Renal cortex interstitium (tissue), 11 donors: Measurements from ENCODE around the gene MRPL42. TPM values are rescaled to one million over a fixed set of nuclear protein-coding genes. Genes with fewer than 3 reads are reported as not detected.
A peak's percentile ranks its signal among the peaks of the same experiment; 100 is the strongest.

Source experiments
- DNase-seq, 11 donors: peaks; one replicate each; pipeline ENCODE4 v3.0.0-alpha.2; 2013; ENCODE audit warnings: low read depth in 9 of 11, low spot score in 4 of 11; ENCODE audit errors: extremely low read depth in 1 of 11
- polyA plus RNA-seq, 3 donors: library from polyadenylated mRNA; unstranded; fragments of 120-200 nt; gene quantifications; one replicate each; pipeline ENCODE4 v1.2.1, GENCODE V29; 2013; ENCODE audit not compliant: insufficient read length in 3 of 3

MRPL42 gene
- polyA plus RNA-seq, 3 donors: 65.1 to 75.3 (median 67.6) TPM

- no peak for DNase-seq
These were observed 27.1 kb upstream of the MRPL42 start for GRCh38 chr12:93440043-93440835.

GRCh38 chr12:93441081-93441616 is 26.2 kb upstream of the MRPL42 start:
- peak in 2 of 11 donors; percentile 20 for DNase-seq

GRCh38 chr12:93441617-93442410 is 25.5 kb upstream of the MRPL42 start, which contains the start of gene UBE2N:
TSS of gene UBE2N (minus strand) at chr12:93441947. CDS start at chr12:93441884, 63 bp downstream.
- peak; percentile 77 to 96 (median 91) for DNase-seq

- no peak for DNase-seq
These were observed 24.6 kb upstream of the MRPL42 start for GRCh38 chr12:93442411-93443340.

- no peak for DNase-seq
These were observed 23.7 kb upstream of the MRPL42 start for GRCh38 chr12:93443576-93443975.

- no peak for DNase-seq
These were observed 19.6 kb upstream of the MRPL42 start for GRCh38 chr12:93447555-93448290.

GRCh38 chr12:93448796-93449195 is 18.5 kb upstream of the MRPL42 start:
- no peak for DNase-seq

- no peak for DNase-seq
These were observed 18.0 kb upstream of the MRPL42 start for GRCh38 chr12:93449277-93449676.

- no peak for DNase-seq
These were observed 15.7 kb upstream of the MRPL42 start for GRCh38 chr12:93451423-93452158.

GRCh38 chr12:93453633-93454032 is 13.7 kb upstream of the MRPL42 start:
- DNase-seq: no peak

GRCh38 chr12:93456077-93456476 is 11.2 kb upstream of the MRPL42 start:
- no peak for DNase-seq

- no peak for DNase-seq
These were observed 8.2 kb upstream of the MRPL42 start for GRCh38 chr12:93459097-93459496.

- no peak for DNase-seq
These were observed 7.3 kb upstream of the MRPL42 start for GRCh38 chr12:93460003-93460402.

- DNase-seq: no peak
These were observed 6.4 kb upstream of the MRPL42 start for GRCh38 chr12:93460902-93461301.

GRCh38 chr12:93461503-93461902 is 5.8 kb upstream of the MRPL42 start:
- DNase-seq: no peak

GRCh38 chr12:93465841-93466240 is 1.5 kb upstream of the MRPL42 start:
- no peak for DNase-seq

- DNase-seq: no peak
These were observed 526 bp upstream of the MRPL42 start for GRCh38 chr12:93466625-93467350.
